Endometrial microvascular endothelial cells (primary cell): Measurements from ENCODE around the gene PITPNC1. TPM values are rescaled to one million over a fixed set of nuclear protein-coding genes. Genes with fewer than 3 reads are reported as not detected.
"Not testable (repeated sequence)": the region's sequence is repeated elsewhere in the genome, so short reads cannot be mapped to it uniquely, and the experiment has no call there.

Source experiments
- in situ Hi-C: cut with HindIII; loops from 2 replicates; pipeline ENCODE4 v1.10.0; 2017; ENCODE audit warnings: low sequenced_read_pairs, low pct_unique_long_range_greater_than_20kb; ENCODE audit errors: inconsistent ontology term
- total RNA-seq: library from RNA; depleted of rRNA; stranded (reverse); fragments of >200 nt; gene quantifications from one replicate; pipeline ENCODE4 v1.2.3, GENCODE V29; 2015; ENCODE audit errors: inconsistent ontology term

Gene PITPNC1
- total RNA-seq, 1 donor from 2014 or later: 7.1 TPM

DNA sequence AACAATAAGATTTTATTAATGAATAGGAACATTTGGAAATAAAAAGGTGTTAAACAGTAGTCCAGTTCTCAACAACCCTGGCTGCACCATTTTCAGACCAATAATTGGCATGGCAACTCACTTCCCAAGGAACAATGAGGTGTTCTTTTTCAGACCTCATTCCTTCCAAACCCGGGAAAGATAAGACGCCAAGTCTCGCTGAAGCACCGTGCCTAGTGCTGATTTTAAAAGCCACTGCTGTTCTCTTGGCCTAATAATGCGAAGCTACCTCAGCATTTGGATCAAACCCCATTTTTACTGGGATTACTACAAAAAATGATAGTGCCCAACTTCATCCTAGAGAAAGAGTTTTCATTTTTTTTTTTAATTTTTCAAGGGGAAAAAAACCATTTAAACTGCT is 265.4 kb downstream of the PITPNC1 start:
- in situ Hi-C loops: no loop called here

DNA sequence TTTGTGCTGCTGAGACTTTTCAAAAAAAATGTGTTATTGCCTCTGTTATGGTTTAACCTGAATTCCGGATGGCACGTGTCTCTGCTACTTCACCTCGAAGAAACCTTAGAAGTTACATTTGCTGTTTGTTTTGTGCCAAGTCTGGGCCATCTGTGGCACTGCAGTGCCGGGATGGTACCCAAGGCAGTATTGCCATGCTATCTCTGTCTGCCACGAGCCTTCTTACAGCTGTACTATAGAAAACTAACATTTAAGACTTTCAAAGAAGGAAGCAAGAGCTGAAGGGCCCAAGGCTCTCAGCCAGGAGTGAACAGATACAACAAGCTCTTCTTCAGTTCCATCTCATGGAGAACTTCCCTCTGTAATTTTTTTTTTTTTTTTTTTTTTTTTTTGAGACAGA is 267.0 kb downstream of the PITPNC1 start:
- in situ Hi-C loops: no loop called here

DNA sequence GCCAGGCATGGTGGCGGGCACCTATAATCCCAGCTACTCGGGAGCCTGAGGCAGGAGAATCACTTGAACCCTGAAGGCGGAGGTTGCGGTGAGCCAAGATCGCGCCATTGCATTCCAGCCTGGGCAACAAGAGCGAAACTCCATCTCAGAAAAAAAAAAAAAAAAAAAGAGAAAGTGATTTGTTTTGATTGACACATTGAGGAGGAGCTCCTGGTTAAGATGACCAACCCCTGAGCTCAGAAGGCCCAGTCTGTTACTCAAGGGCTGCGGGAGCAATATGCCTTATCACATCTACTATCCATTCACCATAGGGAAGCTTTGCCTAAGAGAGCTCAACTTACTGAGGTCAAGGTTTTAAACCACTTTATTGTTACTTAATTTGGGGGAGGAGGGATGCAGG is 268.1 kb downstream of the PITPNC1 start:
- in situ Hi-C loops: not testable (repeated sequence)

DNA sequence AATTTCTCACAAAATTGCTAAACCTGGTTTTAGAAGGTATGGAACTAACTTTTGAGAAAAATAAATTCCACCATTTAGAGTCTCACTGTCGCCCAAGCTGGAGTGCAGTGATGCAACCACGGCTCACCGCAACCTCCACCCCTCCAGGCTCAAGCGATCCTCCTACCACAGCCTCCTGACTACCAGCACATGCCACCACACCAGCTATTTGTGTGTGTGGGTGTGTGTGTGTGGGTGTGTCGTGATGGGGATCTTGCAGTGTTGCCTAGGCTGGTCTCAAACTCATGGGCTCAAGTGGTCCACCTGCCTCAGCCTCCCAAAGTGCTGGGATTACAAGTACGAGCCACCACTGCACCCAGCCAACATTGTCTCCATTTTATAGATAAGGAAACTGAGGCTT is 269.4 kb downstream of the PITPNC1 start:
- in situ Hi-C loops: no loop called here

DNA sequence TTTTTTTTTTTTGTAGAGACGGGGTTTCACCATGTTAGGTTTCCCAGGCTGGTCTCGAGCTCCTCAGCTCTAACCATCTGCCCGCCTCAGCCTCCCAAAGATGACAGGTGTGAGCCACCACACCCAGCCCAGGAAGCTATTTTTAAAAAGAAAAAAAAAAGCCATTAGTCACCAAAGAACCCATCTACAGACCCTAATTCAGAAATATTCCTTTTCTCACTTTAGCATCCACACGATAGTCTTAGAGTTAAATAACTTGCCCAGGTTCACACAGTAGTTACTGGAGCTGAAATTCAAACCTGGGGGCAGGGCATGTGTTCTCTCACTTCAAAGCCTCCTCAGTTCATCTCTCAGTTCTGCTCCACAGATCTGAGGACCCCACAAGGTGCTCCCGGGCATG is 270.4 kb downstream of the PITPNC1 start:
- in situ Hi-C loops: no loop called here

DNA sequence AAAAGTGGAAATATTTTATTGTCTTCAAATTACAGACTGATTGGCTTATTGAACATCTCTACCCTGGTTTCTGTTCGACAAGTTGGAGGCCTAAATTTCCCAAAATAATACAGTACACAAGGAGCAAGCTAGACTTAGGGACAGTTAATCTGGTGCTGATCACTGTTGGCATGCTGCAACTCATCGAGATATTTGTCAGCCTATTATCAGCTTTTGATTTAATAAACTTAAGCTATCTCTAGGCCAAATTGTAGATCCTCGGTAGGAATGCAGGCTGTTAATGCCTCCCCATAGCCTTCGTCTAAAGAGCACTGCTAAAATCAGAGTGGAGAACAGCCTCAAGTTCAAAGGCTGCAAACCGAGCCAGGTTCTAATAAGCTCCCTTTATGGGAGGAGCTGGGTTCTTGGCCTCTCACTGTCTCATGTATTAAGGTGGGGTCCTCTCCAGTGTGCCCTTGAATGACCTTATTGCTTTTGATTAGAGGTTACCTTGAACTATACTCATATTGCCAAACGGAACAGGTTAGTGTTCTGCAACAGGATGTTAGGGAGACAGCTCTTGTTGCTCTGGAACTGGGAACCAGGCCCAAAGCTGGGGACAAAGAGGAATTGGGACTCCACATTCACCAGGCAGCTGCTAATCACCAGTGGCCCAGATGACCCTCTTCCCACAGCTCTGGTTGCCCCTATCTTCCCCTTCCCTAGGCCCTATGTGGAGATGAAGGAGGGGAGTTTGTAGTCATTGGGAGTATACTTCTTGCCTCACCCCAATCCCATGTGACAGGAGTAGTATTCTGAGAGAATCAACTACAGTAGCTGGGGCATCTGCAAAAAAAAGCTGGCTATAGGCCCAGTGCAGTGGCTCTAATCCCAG is 271.2 kb downstream of the PITPNC1 start:
- in situ Hi-C loops: no loop called here

DNA sequence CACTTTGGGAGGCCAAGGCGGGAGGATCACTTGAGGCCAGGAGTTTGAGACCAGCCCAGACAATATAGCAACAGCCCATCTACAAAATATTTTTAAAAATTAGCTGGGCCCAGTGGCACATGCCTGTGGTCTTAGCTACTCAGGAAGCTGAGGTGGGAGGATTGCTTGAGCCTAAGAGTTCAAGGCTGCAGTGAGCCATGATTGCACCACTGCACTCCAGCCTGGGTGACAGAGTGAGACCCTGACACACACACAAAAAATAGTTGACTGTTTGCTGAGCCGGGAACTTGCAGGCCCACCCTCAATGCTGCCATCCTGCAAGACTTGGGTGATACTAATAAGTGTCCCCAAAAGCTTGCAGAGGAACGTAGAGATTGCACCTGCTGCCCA is 271.8 kb downstream of the PITPNC1 start:
- in situ Hi-C loops: not testable (repeated sequence)

DNA sequence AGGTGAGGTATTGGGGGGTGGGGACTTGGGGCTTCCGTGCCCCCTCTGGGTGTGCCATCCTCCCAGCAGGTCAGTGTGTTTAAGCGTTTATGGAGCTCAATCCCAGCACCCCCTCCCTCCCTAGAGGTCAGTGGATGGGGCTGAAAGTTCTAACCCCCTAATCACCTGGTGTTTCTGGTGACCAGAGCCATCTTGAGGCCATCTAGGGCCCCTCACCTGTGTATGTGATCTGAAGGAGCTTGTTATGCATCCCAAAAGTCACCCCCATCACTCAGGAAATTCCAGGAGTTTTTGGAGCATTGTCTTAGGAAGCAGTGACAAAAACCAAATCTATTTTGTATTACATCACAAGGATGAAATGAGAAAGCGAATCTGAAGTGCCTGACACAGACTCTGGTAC is 272.8 kb downstream of the PITPNC1 start:
- in situ Hi-C loops: no loop called here

DNA sequence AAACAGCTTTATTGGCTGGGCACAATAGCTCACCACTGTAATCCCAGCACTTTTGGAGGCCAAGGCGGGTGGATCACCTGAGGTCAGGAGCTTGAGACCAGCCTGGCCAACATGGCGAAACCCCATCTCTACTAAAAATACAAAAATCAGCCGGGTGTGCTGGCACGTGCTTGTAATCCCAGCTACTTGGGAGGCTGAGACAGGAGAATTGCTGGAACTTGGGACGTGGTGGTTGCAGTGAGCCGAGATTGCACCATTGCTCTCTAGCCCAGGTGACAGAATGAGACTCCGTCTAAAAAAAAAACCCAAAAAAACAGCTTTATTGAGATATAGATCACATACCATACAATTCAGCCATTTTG is 274.1 kb downstream of the PITPNC1 start:
- in situ Hi-C loops: not testable (repeated sequence)

DNA sequence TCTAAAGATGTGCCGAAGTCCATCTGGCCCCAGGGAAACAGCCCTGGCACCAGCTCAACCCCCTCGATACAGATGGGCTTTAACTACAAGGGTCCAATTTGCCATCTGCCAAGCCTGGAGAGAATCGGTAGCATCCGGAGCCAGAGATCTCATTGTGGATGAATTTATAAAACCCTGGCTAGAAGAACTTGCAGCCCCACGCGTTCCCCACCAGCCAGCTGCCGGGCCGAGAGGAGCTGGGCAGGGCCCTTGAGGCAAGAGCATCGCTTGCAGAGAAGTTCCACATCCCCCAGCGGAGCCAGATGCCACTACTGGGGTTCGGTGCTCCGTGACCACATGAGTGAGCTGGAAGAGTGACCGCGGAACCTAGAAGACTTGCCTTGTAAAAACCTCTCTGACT is 275.4 kb downstream of the PITPNC1 start:
- in situ Hi-C loops: no loop called here

DNA sequence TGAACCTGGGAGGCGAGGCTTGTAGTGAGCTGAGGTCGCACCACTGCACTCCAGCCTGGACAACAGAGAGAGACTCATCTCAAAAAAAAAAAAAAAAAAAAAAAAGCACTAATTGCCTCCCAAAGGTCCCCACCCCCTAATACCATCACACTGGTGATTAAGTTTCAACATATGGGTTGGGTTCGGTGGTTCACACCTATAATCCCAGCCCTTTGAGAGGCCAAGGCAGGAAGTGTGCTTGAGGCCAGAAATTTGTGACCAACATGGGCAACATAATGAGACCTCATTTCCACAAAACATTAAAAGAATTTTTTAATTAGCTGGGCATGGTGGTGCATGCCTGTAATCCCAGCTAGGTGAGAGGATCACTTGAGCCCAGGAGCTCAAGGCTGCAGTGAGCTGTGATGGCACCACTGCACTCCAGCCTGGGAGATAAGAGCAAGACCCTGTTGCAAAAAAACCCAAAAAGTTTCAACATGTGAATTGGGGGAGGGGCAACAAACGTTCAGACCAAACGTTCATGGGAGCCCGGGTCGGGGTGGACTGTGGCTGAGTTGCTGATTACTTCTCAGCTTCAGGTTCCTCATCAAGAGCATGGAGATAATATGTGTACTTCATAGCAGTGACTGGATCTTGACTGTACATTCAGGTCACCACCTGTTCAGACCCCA is 278.5 kb downstream of the PITPNC1 start:
- in situ Hi-C loops: no loop called here

DNA sequence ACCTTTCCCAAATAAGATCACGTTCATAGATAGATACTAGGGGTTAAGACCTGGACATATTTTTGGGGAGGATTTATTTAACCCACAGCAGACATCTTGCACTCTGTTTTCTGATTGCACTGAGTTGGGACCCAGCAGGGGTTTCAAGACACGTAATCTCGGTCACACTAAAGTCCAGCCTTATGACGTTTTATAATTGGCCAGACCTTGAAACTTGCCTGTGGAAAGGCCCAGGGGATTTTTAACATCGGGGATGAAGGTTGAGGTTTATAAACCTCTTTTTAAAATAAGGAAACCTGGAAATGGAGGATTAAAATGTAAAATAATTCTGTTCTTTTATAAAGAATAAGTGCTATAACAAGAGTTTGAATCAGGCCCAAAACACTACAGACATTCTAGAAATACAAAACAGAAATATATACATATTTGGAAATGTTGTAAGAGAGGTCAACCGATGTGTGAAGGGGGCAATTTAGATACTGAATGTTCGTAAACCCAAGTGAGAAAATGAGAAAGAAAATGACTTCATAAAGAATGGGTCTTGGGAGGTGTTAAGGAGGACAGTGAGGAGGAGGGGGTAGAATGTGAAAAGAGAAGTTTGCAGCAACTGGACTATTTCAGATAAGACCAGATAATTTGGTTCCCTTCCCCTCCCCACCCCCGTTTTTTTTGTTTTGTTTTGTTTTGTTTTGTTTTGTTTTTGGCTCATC is 279.6 kb downstream of the PITPNC1 start:
- in situ Hi-C loops: no loop called here

DNA sequence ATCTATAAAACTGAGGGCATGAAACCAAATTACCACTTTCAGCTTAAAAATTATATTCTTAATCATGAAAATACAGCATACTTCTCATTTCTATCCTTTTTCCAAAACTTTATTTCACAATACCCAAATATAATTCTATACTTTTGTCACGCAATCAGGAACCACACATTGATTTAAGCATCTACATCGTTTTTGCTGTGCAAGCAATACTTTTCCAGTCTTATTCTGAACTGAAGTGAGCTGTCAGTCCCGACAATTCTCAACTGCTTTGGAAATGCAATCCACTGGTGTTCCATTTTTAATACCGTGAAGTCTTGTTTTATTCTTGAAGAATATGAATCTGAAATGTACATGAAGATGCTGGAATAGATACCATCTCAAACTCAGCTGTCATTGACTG is 280.5 kb downstream of the PITPNC1 start:
- in situ Hi-C loops: no loop called here

DNA sequence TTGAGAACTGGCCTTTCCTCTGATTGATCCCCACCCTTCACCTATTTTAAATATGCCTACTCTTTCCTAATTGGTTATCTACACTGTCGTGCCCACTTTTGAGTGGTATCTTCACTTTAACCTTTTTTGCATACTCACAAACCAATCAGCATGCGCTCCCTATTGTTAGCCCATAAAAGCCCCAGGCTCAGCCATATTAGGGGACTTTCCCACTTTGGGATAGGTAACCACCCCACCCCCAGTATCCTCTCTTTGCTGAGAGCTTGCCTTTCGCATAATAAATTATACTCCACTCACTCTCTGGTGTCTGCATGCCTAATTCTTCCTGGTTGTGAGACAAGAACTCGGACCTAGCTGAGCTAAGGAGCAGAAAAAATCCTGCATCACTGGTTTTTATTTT is 281.2 kb downstream of the PITPNC1 start:
- in situ Hi-C loops: no loop called here

DNA sequence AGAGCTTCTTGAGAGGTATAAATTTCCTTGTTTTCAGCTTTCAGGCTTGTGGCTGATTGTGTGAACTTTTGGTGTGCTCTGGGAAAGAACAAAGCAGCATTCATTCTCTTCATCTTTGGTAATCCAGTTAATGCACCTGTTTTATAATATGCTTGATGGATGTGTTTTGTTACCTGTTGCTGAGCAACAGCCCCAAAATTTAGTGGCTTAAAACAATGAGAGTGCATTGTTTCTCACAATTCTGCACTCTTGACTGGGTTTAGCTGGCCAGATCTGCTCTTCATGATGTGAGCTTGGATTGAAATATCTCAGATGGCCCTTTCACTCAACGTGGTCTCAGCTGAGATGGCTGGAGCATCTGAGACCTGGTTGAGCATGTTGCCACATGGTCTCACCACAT is 281.9 kb downstream of the PITPNC1 start:
- in situ Hi-C loops: no loop called here

DNA sequence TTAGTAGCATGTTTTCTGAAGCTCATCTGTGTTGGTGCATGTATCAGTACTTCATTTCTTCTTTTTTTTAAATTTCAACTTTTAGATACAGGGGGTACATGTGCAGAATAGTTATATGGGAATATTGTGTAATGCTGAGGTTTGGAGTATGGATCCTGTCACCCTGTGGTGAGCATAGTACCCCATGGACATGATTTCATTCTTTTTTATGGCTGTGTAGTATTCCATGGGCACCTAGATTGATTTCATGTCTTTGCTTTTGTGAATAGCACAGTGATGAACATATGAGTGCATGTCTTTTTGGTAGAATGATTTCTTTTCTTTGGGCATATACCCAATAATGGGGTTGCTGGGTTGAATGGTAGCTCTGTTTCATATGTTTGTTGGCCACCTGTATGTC is 285.6 kb downstream of the PITPNC1 start:
- in situ Hi-C loops: no loop called here

DNA sequence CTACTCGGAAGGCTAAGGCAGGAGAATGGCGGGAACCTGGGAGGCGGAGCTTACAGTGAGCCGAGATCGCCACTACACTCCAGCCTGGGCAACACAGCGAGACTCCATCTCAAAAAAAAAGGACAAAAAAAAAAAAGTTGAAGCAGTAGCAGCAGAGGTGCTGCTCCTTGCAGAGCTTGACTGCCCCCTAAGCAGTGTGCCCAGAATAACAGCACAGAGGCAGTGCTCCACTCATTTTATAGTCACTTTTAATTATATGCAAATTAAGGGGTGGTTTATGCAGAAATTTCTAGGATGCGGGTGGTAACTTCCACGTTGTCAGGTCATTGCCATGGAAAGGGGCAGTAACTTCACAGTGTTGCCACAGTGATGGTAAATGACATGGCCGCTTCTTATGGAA is 286.4 kb downstream of the PITPNC1 start:
- in situ Hi-C loops: no loop called here

DNA sequence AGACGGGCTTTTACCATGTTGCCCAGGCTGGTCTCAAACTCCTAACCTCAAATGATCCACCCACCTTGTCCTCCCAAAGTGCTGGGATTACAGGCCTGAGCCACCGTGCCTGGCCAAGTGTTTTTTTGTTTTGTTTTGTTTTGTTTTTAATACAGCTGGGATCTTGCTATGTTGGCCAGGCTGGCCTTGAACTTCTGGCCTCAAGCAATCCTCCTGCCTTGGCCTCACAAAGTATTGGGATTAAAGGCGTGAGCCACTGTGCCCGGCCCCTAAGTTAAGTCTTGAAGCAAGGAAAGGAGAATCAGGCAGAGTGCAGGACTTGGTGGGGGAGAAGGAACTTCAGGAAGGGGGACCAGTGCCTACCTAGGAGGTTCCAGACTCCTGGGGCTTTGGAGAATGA is 288.9 kb downstream of the PITPNC1 start:
- in situ Hi-C loops: no loop called here

DNA sequence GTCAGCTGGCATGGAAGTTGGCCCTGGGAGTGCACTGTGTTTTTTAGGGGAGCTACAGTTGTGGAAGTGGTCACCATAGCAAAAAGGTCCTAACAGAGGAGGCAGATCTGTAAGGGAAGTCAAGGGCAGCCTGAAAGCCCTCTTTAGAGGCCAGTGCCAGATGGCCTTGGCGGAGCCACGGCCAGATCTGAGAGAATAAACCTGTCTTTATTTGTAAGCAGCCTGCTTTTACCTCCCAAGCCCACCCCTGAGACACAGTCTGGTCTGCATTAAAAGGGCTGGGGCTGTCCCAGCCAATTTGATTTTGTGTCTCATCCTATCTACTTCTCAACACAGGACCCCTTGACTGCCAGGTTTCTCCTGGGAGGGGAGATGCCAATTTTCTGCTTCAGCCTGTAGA is 289.6 kb downstream of the PITPNC1 start:
- in situ Hi-C loops: no loop called here

DNA sequence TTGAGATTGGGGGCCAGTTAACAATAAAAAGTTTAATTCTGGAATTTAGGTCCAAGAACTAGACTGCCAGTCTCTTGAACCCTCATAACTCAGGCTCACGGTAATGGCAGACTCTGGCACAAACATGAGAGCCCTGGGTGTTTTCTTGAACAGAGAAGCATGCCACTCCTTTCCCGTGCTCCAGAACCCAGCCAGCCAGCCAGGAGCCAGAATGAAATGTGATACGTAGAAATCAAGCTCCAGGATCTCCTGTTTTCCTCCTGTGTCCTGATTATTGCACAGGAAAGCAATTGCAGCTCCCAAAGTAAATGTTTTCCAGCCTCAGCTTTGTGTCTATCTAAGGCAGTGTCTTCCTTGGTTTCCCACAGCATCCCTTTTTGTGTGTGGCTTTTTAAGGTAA is 294.4 kb downstream of the PITPNC1 start:
- in situ Hi-C loops: no loop called here
